Ishikawa (cell line): ENCODE results near the gene TNFRSF1B.

Experiments
- EP300 ChIP-seq: IDR thresholded peaks from 2 replicates; pipeline ENCODE4 v1.6.1; 2012; ENCODE audit warnings: borderline replicate concordance
- TAF1 ChIP-seq: IDR thresholded peaks from 2 replicates; pipeline ENCODE4 v1.6.1; 2012; ENCODE audit warnings: low read depth, mild to moderate bottlenecking
- YY1 ChIP-seq: IDR thresholded peaks from 2 replicates; pipeline ENCODE4 v1.6.1; 2012; ENCODE audit warnings: low read depth

- TF ChIP-seq EP300 (no peak), TAF1 (no peak), YY1 (no peak)
These were observed 18.5 kb downstream of the TNFRSF1B start for GRCh38 chr1:12185036-12185917.
